ENCODE results near the gene BRME1.

- no peak for TF ChIP-seq EZH2phosphoT487 (IDR thresholded peaks at IDR 0.05; ENCODE audit: borderline replicate concordance, low read length)
- TF ChIP-seq, protein P1, sequence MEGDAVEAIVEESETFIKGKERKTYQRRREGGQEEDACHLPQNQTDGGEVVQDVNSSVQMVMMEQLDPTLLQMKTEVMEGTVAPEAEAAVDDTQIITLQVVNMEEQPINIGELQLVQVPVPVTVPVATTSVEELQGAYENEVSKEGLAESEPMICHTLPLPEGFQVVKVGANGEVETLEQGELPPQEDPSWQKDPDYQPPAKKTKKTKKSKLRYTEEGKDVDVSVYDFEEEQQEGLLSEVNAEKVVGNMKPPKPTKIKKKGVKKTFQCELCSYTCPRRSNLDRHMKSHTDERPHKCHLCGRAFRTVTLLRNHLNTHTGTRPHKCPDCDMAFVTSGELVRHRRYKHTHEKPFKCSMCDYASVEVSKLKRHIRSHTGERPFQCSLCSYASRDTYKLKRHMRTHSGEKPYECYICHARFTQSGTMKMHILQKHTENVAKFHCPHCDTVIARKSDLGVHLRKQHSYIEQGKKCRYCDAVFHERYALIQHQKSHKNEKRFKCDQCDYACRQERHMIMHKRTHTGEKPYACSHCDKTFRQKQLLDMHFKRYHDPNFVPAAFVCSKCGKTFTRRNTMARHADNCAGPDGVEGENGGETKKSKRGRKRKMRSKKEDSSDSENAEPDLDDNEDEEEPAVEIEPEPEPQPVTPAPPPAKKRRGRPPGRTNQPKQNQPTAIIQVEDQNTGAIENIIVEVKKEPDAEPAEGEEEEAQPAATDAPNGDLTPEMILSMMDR (IDR thresholded peaks at IDR 0.05; ENCODE audit: low read depth, low read length, poor library complexity, severe bottlenecking): no peak
Observed at GRCh38 chr19:13844130-13844631, 61.7 kb downstream of the BRME1 start.

Data from DOHH2 (cell line).